ENCODE data around the gene PLEKHG3. TPM values are rescaled to one million over a fixed set of nuclear protein-coding genes. Genes with fewer than 3 reads are reported as not detected.

The PLEKHG3 gene
- total RNA-seq, 1 donor from 2014 or later = 26.7 TPM

DNA sequence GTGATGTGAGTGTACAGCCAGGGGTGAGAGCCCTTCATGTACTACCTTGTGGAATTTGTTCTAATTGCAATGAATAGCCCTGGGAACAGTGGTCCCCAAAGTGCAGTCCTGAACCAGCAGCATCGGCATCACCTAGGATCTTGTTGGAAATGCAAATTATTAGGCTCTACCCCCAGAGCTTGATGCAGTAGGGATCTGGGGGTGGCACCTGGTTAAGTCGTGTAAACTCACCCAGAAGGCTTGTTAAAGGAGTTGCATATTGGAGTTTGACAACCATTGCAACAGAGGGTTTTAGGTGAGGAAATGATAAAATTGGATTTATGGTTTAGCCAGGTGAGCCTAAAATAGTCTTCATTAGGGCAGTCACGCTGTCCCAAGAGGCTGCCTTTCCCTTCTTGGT, 73.2 kb downstream of the PLEKHG3 start:
- intact Hi-C loops (cut with micrococcal nuclease) = no loop called here

DNA sequence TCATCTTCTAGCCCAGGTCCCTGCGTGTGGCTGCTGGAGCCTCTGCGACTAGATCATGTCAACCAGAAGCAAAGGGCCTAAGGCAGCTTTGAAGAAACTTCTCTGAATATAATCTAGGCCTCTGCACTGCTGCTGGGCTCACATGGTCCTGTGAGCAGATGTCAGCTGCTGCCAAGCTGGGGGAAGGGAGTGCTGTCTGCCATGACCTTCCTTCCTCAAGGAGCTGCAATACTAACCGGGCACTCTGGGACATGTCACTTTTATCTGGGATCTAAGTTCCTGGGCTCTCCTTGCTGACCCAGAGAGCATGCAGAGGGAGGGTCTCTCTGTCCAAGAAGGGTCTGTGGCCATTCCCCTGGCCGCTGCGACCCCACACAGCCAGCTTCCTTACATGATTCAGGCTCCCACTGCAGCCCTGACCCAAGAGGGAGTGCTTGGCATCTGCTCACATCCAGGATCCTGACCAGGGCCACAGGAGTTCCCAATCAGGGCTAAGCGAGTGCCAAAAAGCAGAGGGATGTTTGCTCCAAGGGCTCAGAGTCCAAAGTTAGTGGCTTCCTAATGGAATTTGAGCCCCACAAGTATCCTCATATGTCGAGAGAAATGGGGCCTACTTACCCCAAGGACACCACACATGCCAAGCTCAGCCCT, 74.0 kb downstream of the PLEKHG3 start:
- intact Hi-C loops (cut with micrococcal nuclease) = no loop called here

DNA sequence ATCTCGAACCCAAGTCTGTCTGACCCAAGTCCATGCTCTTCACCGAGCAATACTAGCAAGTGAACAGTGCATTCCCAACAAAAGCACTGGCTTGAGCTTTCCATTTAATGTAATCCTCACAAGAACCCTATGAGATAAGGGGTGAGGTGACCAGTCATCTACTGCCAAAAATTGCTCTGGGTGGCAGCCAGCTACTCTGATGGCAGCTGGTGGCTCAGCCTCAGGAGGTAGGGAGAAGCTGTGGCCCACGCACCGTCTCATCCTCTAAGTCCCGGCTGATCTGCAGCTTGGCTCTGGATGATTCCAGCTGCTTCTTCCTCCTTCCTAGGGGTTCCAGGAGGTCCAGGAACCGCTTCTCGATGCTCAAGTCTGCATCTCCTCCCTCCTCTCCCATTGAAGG, 75.2 kb downstream of the PLEKHG3 start:
- intact Hi-C loops (cut with micrococcal nuclease) = no loop called here

DNA sequence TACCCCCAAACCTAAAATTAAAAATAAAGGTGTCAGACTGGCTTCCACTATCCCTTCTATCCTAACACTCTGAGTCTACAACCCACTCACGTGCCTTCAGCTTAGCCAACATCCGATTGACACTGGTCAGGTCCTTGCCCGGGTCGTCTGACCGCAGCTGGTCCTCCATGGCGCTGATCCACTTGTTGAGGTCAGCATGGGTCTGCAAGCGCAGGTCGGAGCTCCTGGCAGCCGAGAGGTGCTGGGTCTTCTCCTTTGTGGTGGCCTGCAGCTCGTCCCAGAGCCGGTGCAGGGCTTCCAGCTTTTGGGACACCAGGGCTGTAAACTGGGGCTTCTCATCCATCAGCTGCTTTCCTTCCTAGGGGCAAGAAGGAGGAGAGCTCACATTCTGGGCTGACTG, 78.0 kb downstream of the PLEKHG3 start:
- intact Hi-C loops (cut with micrococcal nuclease) = no loop called here

DNA sequence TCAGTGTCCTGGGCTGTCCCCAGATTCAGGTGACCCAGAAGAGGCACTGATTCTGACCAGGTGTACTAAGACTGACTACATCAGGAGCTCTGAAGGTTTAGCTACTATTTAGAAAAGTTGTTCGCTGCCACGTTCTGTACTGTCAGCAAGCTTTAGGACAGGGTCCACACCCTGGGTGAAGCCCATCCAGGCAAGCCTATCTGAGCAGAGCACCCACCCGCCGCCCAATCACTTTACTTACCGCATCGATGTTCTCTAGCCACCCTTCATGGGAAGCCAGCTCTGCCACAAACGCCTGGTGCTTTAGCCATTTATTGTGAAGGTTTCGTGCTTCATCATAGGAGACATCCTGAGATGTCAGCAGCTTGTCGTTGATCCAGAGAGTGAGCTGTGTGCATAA, 79.8 kb downstream of the PLEKHG3 start:
- intact Hi-C loops (cut with micrococcal nuclease) = no loop called here

DNA sequence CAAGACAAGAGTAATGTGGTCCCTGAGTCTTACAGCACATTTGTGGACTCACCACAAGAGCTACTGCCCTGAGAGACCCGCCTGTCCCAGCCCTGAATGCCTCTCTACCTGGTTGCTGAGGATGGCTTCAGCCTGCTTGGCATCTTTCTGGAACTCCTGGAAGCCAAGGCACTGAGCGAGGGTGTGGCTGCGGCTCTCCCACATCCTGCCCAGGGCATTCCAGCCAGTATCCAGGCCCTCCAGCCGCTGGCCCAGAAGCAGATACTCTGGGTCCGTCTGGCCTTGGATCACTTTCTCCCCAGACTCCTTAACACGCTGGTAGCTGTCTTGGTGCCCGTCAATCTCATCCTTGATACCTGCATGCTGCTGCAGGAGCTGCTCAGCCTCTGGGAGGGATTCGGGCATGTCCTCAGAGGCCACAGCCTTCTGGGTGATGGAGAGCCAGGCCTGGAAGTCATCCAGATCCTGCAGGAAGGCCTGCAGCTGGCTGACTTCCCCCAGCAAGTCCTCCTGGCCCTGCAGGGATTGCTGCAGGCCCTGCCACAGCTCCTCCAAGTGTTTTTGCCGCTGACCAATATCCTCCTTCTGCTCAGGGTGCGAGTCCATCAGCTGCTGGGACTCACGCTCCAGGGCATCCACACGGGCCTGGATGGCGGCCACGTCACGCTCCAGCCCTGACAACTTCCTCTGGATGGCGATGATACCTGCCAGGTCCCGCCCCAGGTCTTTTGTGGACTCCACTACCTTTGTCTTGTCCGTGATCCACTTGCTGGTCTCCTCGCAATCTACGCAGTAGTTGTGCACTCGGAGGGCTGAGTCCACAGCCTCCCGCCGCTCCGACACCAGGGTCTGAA, 82.3 kb downstream of the PLEKHG3 start:
- intact Hi-C loops (cut with micrococcal nuclease) = no loop called here

DNA sequence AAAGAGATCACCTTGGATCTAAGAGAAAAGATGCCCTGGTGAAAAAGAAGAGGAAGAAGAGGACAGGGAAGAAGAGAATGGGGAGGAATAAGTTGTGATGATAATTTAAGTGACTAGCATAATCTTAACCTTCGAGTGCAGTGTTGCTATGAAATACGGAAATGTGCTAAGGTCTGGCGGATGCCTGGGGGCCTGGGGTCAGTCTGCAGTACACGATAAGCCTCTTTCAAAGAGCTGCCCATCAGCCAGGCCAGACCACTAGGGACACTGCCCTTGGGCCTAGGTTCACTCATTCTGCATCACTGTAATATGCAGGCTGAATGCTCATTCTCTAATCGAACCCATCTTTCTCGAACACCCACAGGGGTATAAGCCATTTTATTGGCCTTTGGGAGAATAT, 83.4 kb downstream of the PLEKHG3 start:
- intact Hi-C loops (cut with micrococcal nuclease) = no loop called here

DNA sequence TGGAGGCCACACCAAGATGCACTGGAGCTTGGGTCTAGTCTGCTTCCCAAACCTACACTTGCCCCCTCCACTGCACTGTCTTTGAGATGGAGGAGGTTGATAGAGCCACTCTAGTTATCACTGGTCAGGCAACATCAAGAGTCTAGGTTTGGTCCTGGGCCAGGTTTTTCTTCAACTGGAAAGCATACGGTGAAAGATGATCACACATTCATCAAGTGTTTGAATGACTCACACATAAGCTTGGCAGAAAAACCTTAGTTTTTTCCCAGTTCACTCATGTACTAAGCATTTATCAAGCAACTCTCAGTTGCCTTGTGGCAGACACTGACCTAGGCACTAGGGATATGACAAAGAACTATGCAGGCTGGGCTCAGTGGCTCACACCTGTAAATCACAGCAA, 84.5 kb downstream of the PLEKHG3 start:
- intact Hi-C loops (cut with micrococcal nuclease) = no loop called here

DNA sequence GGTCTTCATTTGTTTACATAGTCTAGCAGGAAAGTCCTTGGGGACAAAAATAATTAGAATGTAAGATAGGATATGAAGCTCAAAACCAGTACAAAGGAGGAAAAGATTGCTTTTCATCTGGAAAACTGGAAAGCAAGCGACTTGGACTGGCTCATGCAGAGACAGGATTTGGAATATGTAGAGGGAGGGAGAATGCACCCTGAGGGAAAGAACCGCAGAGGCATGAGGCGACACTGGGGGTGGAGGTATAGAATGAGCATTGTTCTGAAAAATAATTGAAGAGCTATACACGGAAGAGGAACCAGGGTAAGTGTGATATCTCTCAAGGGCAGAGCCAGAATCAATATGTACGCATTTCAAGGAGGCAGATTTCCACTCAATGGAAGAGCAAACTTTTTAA, 85.5 kb downstream of the PLEKHG3 start:
- intact Hi-C loops (cut with micrococcal nuclease) = no loop called here

DNA sequence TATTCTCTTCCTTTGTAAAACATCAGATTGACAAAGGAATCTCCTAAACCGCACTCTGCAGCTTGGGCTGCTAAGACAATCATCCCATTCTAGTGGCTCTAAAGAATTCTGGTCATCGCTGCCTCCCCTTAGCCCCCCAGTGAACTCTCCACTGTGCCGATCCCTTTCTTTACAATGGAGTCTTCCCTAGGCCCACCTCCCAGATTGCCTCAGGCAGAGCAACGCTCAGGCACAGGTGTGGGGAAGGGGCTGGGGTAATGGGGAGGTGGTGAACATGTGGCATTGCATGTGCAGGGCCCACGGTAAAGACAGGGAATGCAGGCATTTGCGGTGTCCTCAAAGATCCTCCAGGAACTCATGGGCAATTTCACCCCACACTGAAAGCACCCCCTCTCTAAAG, 86.3 kb downstream of the PLEKHG3 start:
- intact Hi-C loops (cut with micrococcal nuclease) = no loop called here

DNA sequence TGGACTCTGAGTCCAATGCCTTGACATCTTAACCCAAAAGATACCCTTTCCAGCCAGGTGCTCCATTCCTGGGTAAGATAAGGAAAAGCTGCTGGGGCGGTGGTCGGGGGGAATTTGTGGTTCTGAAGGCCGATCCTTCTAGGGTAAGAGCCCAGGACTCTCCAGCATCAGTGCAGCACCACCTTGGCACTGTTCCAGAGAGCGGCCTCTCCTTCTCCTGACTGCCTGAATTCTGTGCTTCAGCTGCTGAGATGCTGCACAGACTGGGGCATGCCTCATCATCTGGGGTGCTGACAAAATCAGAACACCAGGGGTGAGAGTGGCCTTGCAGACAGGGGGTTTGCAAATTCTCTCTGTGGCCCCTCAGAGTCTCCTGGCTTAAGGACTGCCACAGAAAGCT, 88.0 kb downstream of the PLEKHG3 start:
- intact Hi-C loops (cut with micrococcal nuclease) = no loop called here

DNA sequence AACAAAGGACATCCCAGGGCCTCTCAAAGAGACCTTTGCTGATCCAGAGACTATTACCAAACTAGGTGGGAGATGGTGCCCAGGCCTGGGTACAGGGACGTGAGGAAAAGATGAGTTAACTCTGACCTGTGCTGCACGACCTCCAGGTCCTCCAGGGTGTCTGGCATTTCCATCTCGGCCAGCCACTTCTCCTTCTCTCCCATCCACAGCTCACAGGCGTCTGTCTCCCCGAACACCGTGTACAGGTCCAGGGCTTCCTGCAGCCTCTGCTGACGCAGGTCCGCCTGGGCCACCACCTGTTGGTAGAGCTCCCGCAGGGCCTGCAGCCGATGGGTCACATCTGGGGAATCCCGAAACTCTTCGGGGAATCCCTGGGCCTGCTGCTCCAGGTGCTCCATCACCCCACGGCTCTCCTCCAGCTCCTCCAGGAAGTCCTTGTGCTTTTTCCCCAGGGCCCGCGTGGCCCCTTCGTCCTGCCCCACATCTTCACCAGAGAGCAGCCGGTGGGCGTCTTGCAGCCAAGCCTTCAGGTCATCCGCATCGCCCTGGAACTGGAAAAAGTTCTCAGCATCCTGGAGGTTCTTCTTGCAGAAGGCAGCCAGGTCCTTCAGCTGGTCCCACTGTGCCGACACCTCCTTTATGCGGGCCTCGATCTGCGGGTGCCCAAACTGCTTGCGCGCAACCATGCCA, 88.8 kb downstream of the PLEKHG3 start:
- intact Hi-C loops (cut with micrococcal nuclease) = no loop called here

DNA sequence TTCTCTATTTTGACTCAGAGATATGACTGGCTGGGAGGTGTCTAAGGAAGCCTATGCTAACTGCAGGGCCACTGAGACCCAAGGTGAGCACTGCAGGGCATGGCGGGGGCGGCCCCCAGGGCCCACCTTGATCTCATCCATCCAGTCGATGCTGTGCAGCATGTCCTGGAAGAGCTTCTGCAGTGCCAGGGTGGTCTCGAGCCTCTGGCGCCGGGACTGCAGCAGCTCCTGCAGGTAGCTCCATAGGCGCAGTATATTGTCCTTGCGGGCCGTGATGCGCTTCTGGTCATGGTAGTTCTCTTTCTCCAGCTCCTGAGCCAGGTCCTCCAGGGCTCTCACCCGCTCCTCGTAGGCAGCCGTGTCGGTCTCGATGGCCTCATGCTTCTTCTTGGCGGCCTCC, 91.0 kb downstream of the PLEKHG3 start:
- intact Hi-C loops (cut with micrococcal nuclease) = no loop called here

DNA sequence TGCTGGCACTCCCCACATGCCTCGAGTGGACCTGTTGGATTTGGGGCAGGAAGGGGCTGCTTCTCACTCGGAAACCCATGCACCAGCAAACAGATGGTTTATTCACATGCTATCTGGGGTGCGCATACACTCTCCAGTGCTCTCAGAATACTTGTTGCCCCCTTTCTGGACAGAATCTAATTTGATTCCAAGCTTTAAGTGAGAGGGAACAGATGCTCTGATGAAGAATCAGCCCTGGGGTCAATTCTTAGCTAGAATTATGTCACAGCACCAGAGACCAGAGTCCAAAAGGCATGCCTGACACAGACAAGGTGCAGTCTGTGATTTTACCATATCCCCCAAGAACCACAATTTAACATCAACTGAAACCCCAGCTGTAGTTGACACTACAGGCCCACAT, 91.7 kb downstream of the PLEKHG3 start:
- intact Hi-C loops (cut with micrococcal nuclease) = no loop called here

DNA sequence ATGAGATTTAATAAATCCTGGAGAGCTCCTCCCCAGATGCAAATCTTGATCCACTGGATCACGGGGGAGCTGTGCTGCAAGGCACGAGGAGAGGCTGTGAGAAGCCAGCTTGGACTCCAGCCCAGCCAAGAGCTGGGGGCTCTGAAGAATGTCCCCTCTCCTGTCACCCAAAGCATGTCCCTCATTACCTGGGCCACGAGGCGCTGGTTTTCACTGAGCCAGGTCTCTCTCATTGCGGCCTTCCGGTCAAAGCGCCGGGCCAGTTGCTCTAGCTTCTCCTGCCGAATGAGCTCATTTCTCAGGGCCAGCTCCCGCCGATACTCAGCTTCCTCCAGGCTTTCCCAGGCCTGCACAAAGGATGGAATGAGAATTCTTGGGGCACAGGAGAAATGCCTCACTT, 92.1 kb downstream of the PLEKHG3 start:
- intact Hi-C loops (cut with micrococcal nuclease) = no loop called here

DNA sequence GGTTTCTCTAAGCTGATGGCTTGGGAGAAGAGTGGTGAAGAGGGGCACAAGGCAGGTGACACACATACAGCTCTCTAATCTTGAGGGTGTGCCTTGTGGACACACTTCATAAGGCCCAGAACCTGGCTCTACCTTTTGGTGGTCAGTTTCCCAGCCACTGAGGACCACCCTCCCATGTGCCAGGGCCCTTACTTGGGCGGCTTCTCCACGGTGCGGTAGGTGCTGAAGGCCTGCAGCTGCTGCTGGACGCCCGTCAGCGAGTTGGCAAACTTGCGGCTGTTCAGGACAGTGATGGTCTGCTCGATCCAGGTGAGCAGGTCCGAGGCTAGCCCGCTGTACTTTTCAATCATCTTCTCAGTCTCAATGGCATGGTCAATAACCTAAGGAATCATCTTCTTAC, 95.3 kb downstream of the PLEKHG3 start:
- intact Hi-C loops (cut with micrococcal nuclease) = no loop called here

Other genes starting within 250 kb of the PLEKHG3 start
- gene AKAP5, start 238.9 kb upstream of the PLEKHG3 start, total RNA-seq = 1.5 TPM in 2 replicates
- gene ZBTB25, start 200.6 kb upstream of the PLEKHG3 start, total RNA-seq = 26.6 and 26.9 TPM in 2 replicates
- gene ZBTB1, start 199.7 kb upstream of the PLEKHG3 start, total RNA-seq = 61.0 and 63.7 TPM in 2 replicates
- 3.6 and 3.8 TPM in 2 replicates for gene HSPA2, start 163.7 kb upstream of the PLEKHG3 start, total RNA-seq
- gene PPP1R36, start 154.5 kb upstream of the PLEKHG3 start, total RNA-seq = 0.16 and 0.25 TPM in 2 replicates
- 0.07 TPM in 1 of 2 replicates, not detected in the other for gene SPTB, start 175.5 kb downstream of the PLEKHG3 start, total RNA-seq
- gene CHURC1, start 210.0 kb downstream of the PLEKHG3 start, total RNA-seq = 72.9 and 73.6 TPM in 2 replicates
- gene GPX2, start 238.3 kb downstream of the PLEKHG3 start, total RNA-seq = not detected in 2 replicates